SK-N-SH (cell line): ENCODE results near the gene CCDC6. TPM values are rescaled to one million over a fixed set of nuclear protein-coding genes. Genes with fewer than 3 reads are reported as not detected.
"Not testable (repeated sequence)": the region's sequence is repeated elsewhere in the genome, so short reads cannot be mapped to it uniquely, and the experiment has no call there.

ENCODE experiments used
- CTCF ChIA-PET: fragments of 300-600, 350-600 bp; formaldehyde crosslinking; extraction: SDS; loops from one replicate; lab custom pipeline; 2021; lab: Yijun Ruan, JAX
- POLR2A ChIA-PET: fragments of 350-600 bp; sonication (Branson Sonifier 250); formaldehyde crosslinking; extraction: SDS; loops from one replicate; lab custom pipeline; 2020; ENCODE audit warnings: antibody characterized with exemption, inconsistent platforms; lab: Yijun Ruan, JAX
- DNase-seq: peaks from one replicate; pipeline ENCODE4 v3.0.0; 2012
- H2AFZ ChIP-seq: fragments of 200-600 bp; sonication (generic); 2 replicates; pipeline ENCODE4 v1.8.1; 2016; ENCODE audit warnings: antibody characterized with exemption, mild to moderate bottlenecking, low read depth
- H3F3A ChIP-seq: fragments of 200-600 bp; sonication (generic); replicated peaks from 2 replicates; pipeline ENCODE3; 2016; ENCODE audit warnings: antibody characterized with exemption, mild to moderate bottlenecking; ENCODE audit not compliant: insufficient read depth
- H3K27ac ChIP-seq, 2 experiments: fragments of 200-500 bp in 1 of 2; fragments of 200-600 bp in 1 of 2; sonication (Bioruptor generic) in 1 of 2; sonication (generic), shearing (Covaris generic) in 1 of 2; 2 replicates each; pipeline versions ENCODE4 v1.5.1 to v1.6.1; 2014 to 2016; ENCODE audit warnings: low read depth in 2 of 2, inconsistent platforms in 1 of 2, low read length in 1 of 2, mild to moderate bottlenecking in 1 of 2, mixed read lengths in 1 of 2
- H3K27me3 ChIP-seq: fragments of 200-600 bp; sonication (generic), shearing (Covaris generic); 2 replicates; pipeline ENCODE4 v1.6.1; 2016; ENCODE audit warnings: mixed run types; ENCODE audit not compliant: insufficient read depth
- H3K36me3 ChIP-seq, 2 experiments: fragments of 200-500 bp in 1 of 2; fragments of 200-600 bp in 1 of 2; sonication (Bioruptor generic) in 1 of 2; sonication (generic) in 1 of 2; replicated peaks in 1 of 2; 2 replicates each; pipeline versions ENCODE3 to v1.5.1; 2014 to 2016; ENCODE audit warnings: low read length in 1 of 2, mild to moderate bottlenecking in 1 of 2; ENCODE audit not compliant: insufficient read depth in 2 of 2, control insufficient read depth in 1 of 2
- H3K4me1 ChIP-seq, 2 experiments: fragments of 200-500 bp in 1 of 2; fragments of 200-600 bp in 1 of 2; sonication (Bioruptor generic) in 1 of 2; sonication (generic), shearing (Covaris generic) in 1 of 2; 2 replicates each; pipeline versions ENCODE4 v1.5.1 to v1.6.1; 2014 to 2016; ENCODE audit warnings: low read depth in 1 of 2, low read length in 1 of 2, mixed run types in 1 of 2; ENCODE audit not compliant: insufficient read depth in 2 of 2, control insufficient read depth in 1 of 2
- H3K4me2 ChIP-seq: fragments of 200-600 bp; sonication (generic), shearing (Covaris generic); 2 replicates; pipeline ENCODE4 v1.6.1; 2017; ENCODE audit warnings: mixed run types
- H3K4me3 ChIP-seq, 2 experiments: fragments of 200-500 bp in 1 of 2; fragments of 200-600 bp in 1 of 2; sonication (Bioruptor generic) in 1 of 2; sonication (generic), shearing (Covaris generic) in 1 of 2; 2 replicates each; pipeline versions ENCODE4 v1.5.1 to v1.8.1; 2014 to 2016; ENCODE audit warnings: low read depth in 2 of 2, inconsistent platforms in 1 of 2, low read length in 1 of 2, mild to moderate bottlenecking in 1 of 2, mixed read lengths in 1 of 2, moderate library complexity in 1 of 2
- H3K79me2 ChIP-seq: fragments of 200-600 bp; sonication (generic); 2 replicates; pipeline ENCODE4 v1.8.1; 2017; ENCODE audit warnings: mild to moderate bottlenecking; ENCODE audit not compliant: insufficient read depth
- H3K9ac ChIP-seq: fragments of 200-600 bp; sonication (generic); 2 replicates; pipeline ENCODE4 v1.6.1; 2017; ENCODE audit warnings: mixed run types
- H3K9me2 ChIP-seq: fragments of 200-600 bp; sonication (generic); 2 replicates; pipeline ENCODE4 v1.6.1; 2017; ENCODE audit warnings: mixed run types
- H3K9me3 ChIP-seq: fragments of 200-600 bp; sonication (generic); 2 replicates; pipeline ENCODE4 v1.6.1; 2017; ENCODE audit warnings: mixed run types, mild to moderate bottlenecking, moderate library complexity
- H4K20me1 ChIP-seq: fragments of 200-600 bp; sonication (generic); 2 replicates; pipeline ENCODE4 v1.6.1; 2017; ENCODE audit warnings: mild to moderate bottlenecking, mixed run types; ENCODE audit not compliant: insufficient read depth
- CHD2 ChIP-seq: fragments of 150-350 bp; IDR thresholded peaks from 2 replicates; pipeline ENCODE4 v1.6.1; 2018; ENCODE audit warnings: low read length; ENCODE audit not compliant: partially characterized antibody
- EZH2phosphoT487 ChIP-seq: fragments of 200-600 bp; sonication (generic); IDR thresholded peaks from 2 replicates; pipeline ENCODE4 v1.6.1; 2017; ENCODE audit warnings: low read depth, mixed run types, mild to moderate bottlenecking, antibody characterized with exemption, moderate library complexity, borderline replicate concordance
- FOXJ3 ChIP-seq: sonication (generic); formaldehyde crosslinking; IDR thresholded peaks from 2 replicates; pipeline ENCODE4 v1.5.1; 2020; ENCODE audit warnings: mild to moderate bottlenecking, missing genetic modification reagents
- GABPA ChIP-seq: IDR thresholded peaks from 2 replicates; pipeline ENCODE4 v1.4.0; 2012; ENCODE audit warnings: low read depth, mild to moderate bottlenecking
- JUND ChIP-seq: IDR thresholded peaks from 2 replicates; pipeline ENCODE4 v1.4.0; 2012
- MEF2A ChIP-seq: IDR thresholded peaks from 2 replicates; pipeline ENCODE4 v1.4.0; 2012; ENCODE audit warnings: low read depth, borderline replicate concordance
- MXI1 ChIP-seq: IDR thresholded peaks from 2 replicates; pipeline ENCODE4 v1.6.1; 2012; ENCODE audit warnings: mild to moderate bottlenecking, low read depth, low read length, improper control_type of control experiment
- NFIC ChIP-seq: IDR thresholded peaks from 2 replicates; pipeline ENCODE4 v1.4.0; 2012; ENCODE audit warnings: borderline replicate concordance
- PBX3 ChIP-seq: IDR thresholded peaks from 2 replicates; pipeline ENCODE4; 2012
- TAF1 ChIP-seq: IDR thresholded peaks from 2 replicates; pipeline ENCODE4 v1.6.1; 2012; ENCODE audit warnings: low read depth, mild to moderate bottlenecking, low read length, moderate library complexity, borderline replicate concordance
- TCF12 ChIP-seq: IDR thresholded peaks from 2 replicates; pipeline ENCODE4 v1.4.0; 2012
- TEAD4 ChIP-seq: IDR thresholded peaks from 2 replicates; pipeline ENCODE4 v1.4.0; 2012; ENCODE audit warnings: mild to moderate bottlenecking, borderline replicate concordance; ENCODE audit not compliant: insufficient read depth
- USF2 ChIP-seq: fragments of 150-350 bp; IDR thresholded peaks from 2 replicates; pipeline ENCODE4 v1.6.1; 2017; ENCODE audit warnings: antibody characterized with exemption, low read length, low read depth, borderline replicate concordance
- WGBS: methylation state at CpG from one replicate; pipeline ENCODE4 v1.1.6; 2017; ENCODE audit warnings: low lambda C conversion rate; 5-methylcytosine and 5-hydroxymethylcytosine counted together
- polyA plus RNA-seq, 3 experiments: library from polyadenylated mRNA; depleted of rRNA; stranded (reverse); fragments of >200 nt; gene quantifications; 2 replicates each; pipeline ENCODE4 v1.2.3, GENCODE V29; 2012

CCDC6 gene
- polyA plus RNA-seq, 1 of the 3 experiments (the other 2 are of a cell fraction) = 10.8 TPM

GRCh38 chr10:59885430-59886134, 20.8 kb downstream of the CCDC6 start:
- TF ChIP-seq FOXJ3 (CRISPR knock-in tag) (no peak), NFIC (no peak), EZH2phosphoT487 (no peak), GABPA (no peak), TEAD4 (no peak)
- ChIA-PET POLR2A (no interaction called here), CTCF (no interaction called here)
- H3K4me3 ChIP-seq = no peak overlapping the region
- no peak overlapping the region for H3K4me2 ChIP-seq
- H3K27ac ChIP-seq = no peak overlapping the region
- H4K20me1 ChIP-seq = peaks cover 14% of the 10 kb centered on the region; the same call in 1 of the 2 replicates
- no peaks in the 10 kb centered on the region for H3K27me3 ChIP-seq
- H3K9me3 ChIP-seq = no peaks in the 10 kb centered on the region
- H3F3A ChIP-seq = no peaks in the 10 kb centered on the region
- DNase-seq = no peak
- H3K9me2 ChIP-seq = no peaks in the 10 kb centered on the region
- H3K79me2 ChIP-seq = peaks cover 57% of the 10 kb centered on the region
- WGBS = 89% methylated on average over 8 of the region's 8 CpGs
- H3K9ac ChIP-seq = no peak overlapping the region
- H2AFZ ChIP-seq = no peak overlapping the region
- H3K4me1 ChIP-seq = peaks cover 0 to 14% of the 10 kb centered on the region in 2 experiments; a peak in 2 of 4 replicates
- peaks cover 0 to 11% of the 10 kb centered on the region in 2 experiments for H3K36me3 ChIP-seq

DNA sequence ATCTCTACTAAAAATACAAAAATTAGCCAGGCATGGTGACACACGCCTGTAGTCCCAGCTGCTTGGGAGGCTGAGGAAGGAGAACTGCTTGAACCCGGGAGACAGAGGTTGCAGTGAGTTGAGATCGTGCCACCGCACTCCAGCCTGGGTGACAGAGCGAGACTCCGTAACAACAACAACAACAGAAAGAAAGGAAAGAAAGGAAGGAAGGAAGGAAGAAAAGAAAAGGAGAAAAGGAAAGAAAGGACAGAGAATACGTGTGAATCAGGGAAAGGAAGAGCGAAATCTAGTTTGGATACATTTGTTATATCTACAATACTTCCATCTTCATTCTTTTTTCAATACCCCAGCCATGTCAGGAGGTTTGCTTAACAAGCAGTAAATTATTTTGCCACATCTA, 21.5 kb downstream of the CCDC6 start:
- H3K4me3 ChIP-seq, H3K27me3 ChIP-seq, H3K9me3 ChIP-seq, H3F3A ChIP-seq, H3K4me2 ChIP-seq, H2AFZ ChIP-seq, H3K36me3 ChIP-seq, H3K27ac ChIP-seq, CTCF ChIA-PET, DNase-seq, H3K9me2 ChIP-seq, POLR2A ChIA-PET, H3K9ac ChIP-seq: not testable (repeated sequence)
- Histone ChIP-seq H3K4me1 (peaks cover 0 to 14% of the 10 kb centered on the region in 2 experiments; a peak in 2 of 4 replicates), H4K20me1 (peaks cover 14% of the 10 kb centered on the region; the same call in 1 of the 2 replicates), H3K79me2 (peaks cover 59% of the 10 kb centered on the region)
- 97% methylated on average over 8 of the region's 8 CpGs for WGBS

GRCh38 chr10:59881640-59882039, 24.7 kb downstream of the CCDC6 start:
- H3K4me2 ChIP-seq = no peak overlapping the region
- H3K9me3 ChIP-seq = no peaks in the 10 kb centered on the region
- peaks cover 67% of the 10 kb centered on the region for H3K79me2 ChIP-seq
- H3K9ac ChIP-seq = no peak overlapping the region
- CTCF ChIA-PET = no interaction called here
- peaks cover 2 to 12% of the 10 kb centered on the region in 2 experiments for H3K4me1 ChIP-seq
- no peak overlapping the region for H2AFZ ChIP-seq
- peaks cover 26% of the 10 kb centered on the region; the same call in 1 of the 2 replicates for H4K20me1 ChIP-seq
- TF ChIP-seq MXI1 = no peak
- no peak for TF ChIP-seq CHD2
- no peak for TF ChIP-seq USF2
- no peak for TF ChIP-seq TCF12
- TF ChIP-seq TAF1 = no peak
- no peak for TF ChIP-seq MEF2A
- no peak for TF ChIP-seq NFIC
- no peak for TF ChIP-seq JUND
- TF ChIP-seq PBX3 = no peak
- POLR2A ChIA-PET = no interaction called here
- H3K27me3 ChIP-seq = no peaks in the 10 kb centered on the region
- no peak for DNase-seq
- H3K36me3 ChIP-seq = no peaks in the 10 kb centered on the region
- H3K4me3 ChIP-seq = no peak overlapping the region
- WGBS = 84% methylated on average over 5 of the region's 6 CpGs
- no peak overlapping the region for H3K27ac ChIP-seq
- H3K9me2 ChIP-seq = no peaks in the 10 kb centered on the region
- peaks cover 12% of the 10 kb centered on the region for H3F3A ChIP-seq
